Heart left ventricle (tissue), 13 donors: ENCODE results near the gene QRSL1.

Source experiments
- CTCF ChIP-seq, 12 donors: fragments of 200-600 bp; sonication (generic) in 4 of 12; IDR thresholded peaks; one replicate each; pipeline versions ENCODE4 v1.5.0 to v1.8.0; 2018 to 2022; ENCODE audit warnings: antibody characterized with exemption in 12 of 12, mild to moderate bottlenecking in 5 of 12
- POLR2A ChIP-seq, 2 donors: fragments of 450-650 bp; IDR thresholded peaks; one replicate each; pipeline ENCODE4 v1.6.1; 2017; ENCODE audit warnings: antibody characterized with exemption in 2 of 2, mild to moderate bottlenecking in 2 of 2, moderate library complexity in 2 of 2
- donor health status: ischemic (EF 13 %, LVEDD 7.1; RV severe dilation, severe dysfunction).
- donor health status: DM: no; HTN: yes; CAD: no.
- donor health status: DM: no; HTN: no; CAD: no.
- donor health status: ischemic (EF 25% LVEDD 6.9; RV normal size, moderate dysfunction).
- donor health status: ischemic (EF 25% LVEDD 5.7; RV mildly dilated, moderate dysfunction).
- donor health status: ischemic (EF 35%, LVEDD 5.7; RV mildly dilated, moderate dysfunction).
- donor health status: nonischemic (EF 11% LVEDD 7.7; RV severe dilation, severe dysfunction).
- donor health status: DM: yes; HTN: yes; CAD: no.
- donor health status: PGD.
- donor health status: ischemic (EF 29% LVEDD 5.4; RV normal size, mild dysfunction).
- donor health status: nonischemic (EF 23%, LVEDD 6.1; RV moderate dilation, normal function).

- no peak for TF ChIP-seq POLR2A (IDR thresholded peaks at IDR 0.05)
- TF ChIP-seq CTCF (IDR thresholded peaks at IDR 0.05): no peak
Observed at GRCh38 chr6:106694343-106694742, 65.0 kb downstream of the QRSL1 start.
